Measurements from ENCODE around the gene OGFOD3.
"Not testable (repeated sequence)": the region's sequence is repeated elsewhere in the genome, so short reads cannot be mapped to it uniquely, and the experiment has no call there.

The OGFOD3 gene

GRCh38 chr17:82418001-82418986 lies at the start of gene OGFOD3, which contains the start of gene HEXD:
Gene OGFOD3 (minus strand): TSS chr17:82418586. CDS start chr17:82418485, 101 bp downstream.
Gene HEXD (plus strand): TSS chr17:82418347. CDS start chr17:82419800, 1,453 bp downstream.
- peak within 1 kb of the TSS; percentile 77 for H3K4me3 ChIP-seq (replicated peaks; ENCODE audit: low read depth, low read length)
- TF ChIP-seq CTCF (IDR thresholded peaks at IDR 0.05; ENCODE audit: low read depth, low read length, missing control alignments), result no peak
- DNase-seq (ENCODE audit: extremely low read depth, low read depth), result no peak

- no peak overlapping the region for H3K4me3 ChIP-seq (replicated peaks; ENCODE audit: low read depth, low read length)
- no peak for TF ChIP-seq CTCF (IDR thresholded peaks at IDR 0.05; ENCODE audit: low read depth, low read length, missing control alignments)
- no peak for DNase-seq (ENCODE audit: extremely low read depth, low read depth)
These were observed 46.7 kb upstream of the OGFOD3 start for GRCh38 chr17:82465023-82465603.

GRCh38 chr17:82464567-82464929 lies 46.2 kb upstream of the OGFOD3 start:
- no peak for DNase-seq (ENCODE audit: extremely low read depth, low read depth)
- no peak for TF ChIP-seq CTCF (IDR thresholded peaks at IDR 0.05; ENCODE audit: low read depth, low read length, missing control alignments)

GRCh38 chr17:82463925-82464566 lies 45.7 kb upstream of the OGFOD3 start:
- no peak for DNase-seq (ENCODE audit: extremely low read depth, low read depth)
- TF ChIP-seq CTCF (IDR thresholded peaks at IDR 0.05; ENCODE audit: low read depth, low read length, missing control alignments), result no peak
- H3K4me3 ChIP-seq (replicated peaks; ENCODE audit: low read depth, low read length), result no peak overlapping the region

More at GRCh38 chr17:82464567-82464929, 46.2 kb upstream of the OGFOD3 start:
- no peak overlapping the region for H3K4me3 ChIP-seq (replicated peaks; ENCODE audit: low read depth, low read length)

- TF ChIP-seq CTCF (IDR thresholded peaks at IDR 0.05; ENCODE audit: low read depth, low read length, missing control alignments), result no peak
- no peak for DNase-seq (ENCODE audit: extremely low read depth, low read depth)
- H3K4me3 ChIP-seq (replicated peaks; ENCODE audit: low read depth, low read length), result no peak overlapping the region
These were observed 45.0 kb upstream of the OGFOD3 start for GRCh38 chr17:82463391-82463790.

GRCh38 chr17:82461827-82462524 lies 43.6 kb upstream of the OGFOD3 start:
- DNase-seq (ENCODE audit: extremely low read depth, low read depth), result no peak
- TF ChIP-seq CTCF (IDR thresholded peaks at IDR 0.05; ENCODE audit: low read depth, low read length, missing control alignments), result no peak
- no peak overlapping the region for H3K4me3 ChIP-seq (replicated peaks; ENCODE audit: low read depth, low read length)

- not testable (repeated sequence) for DNase-seq (ENCODE audit: extremely low read depth, low read depth); H3K4me3 ChIP-seq (replicated peaks; ENCODE audit: low read depth, low read length)
These were observed 41.5 kb upstream of the OGFOD3 start for GRCh38 chr17:82459936-82460335.

Data from HFF-Myc (cell line).